ENCODE data around the gene ZNF593.

DNA sequence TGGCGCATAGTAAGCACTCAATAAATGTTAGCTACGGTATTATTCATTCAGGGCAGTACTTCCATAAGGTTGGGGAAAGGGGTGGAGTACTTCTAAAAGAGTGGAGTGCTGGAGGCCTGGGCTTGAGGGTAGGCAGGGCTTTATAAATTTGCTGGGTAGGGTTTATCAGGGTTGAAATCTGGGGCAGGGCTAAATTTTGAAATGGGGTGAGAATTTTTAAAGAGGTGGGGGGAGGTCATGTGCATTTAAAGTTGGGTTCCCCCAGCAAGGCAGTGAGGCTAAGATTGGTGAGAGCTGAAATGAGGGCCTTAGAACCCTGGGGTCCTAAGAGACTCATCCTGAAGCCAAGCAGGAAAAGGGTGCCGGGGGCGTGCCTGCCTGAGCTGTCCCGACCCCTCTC is 30.7 kb downstream of the ZNF593 start:
- TF ChIP-seq CTCF (IDR thresholded peaks at IDR 0.05) (no peak), POLR2A (IDR thresholded peaks at IDR 0.05; ENCODE audit: low read length) (no peak)
